H1 (cell line): ENCODE measurements around the gene RBM4B.

Source experiments
- CTCF ChIP-seq, 3 experiments: IDR thresholded peaks; 1 replicate in 2 of 3; 2 replicates in 1 of 3; pipeline versions ENCODE4 v1.5.1 to v1.6.1; 2011; ENCODE audit warnings: low read length in 3 of 3, mild to moderate bottlenecking in 3 of 3, inconsistent platforms in 2 of 3, low read depth in 1 of 3, moderate library complexity in 1 of 3; ENCODE audit not compliant: insufficient read depth in 1 of 3; ENCODE audit errors: control extremely low read depth in 1 of 3
- EZH2 ChIP-seq: fragments of 200-600 bp; sonication (generic); IDR thresholded peaks from 2 replicates; pipeline ENCODE4 v1.7.1; 2012; ENCODE audit warnings: low read depth, mild to moderate bottlenecking, moderate library complexity, low read length, inconsistent platforms; ENCODE audit not compliant: severe bottlenecking
- HDAC2 ChIP-seq, 2 experiments: fragments of 300-600 bp in 1 of 2; sonication (generic) in 1 of 2; IDR thresholded peaks; 2 replicates each; pipeline ENCODE4 v1.6.1; 2011 to 2012; ENCODE audit warnings: low read depth in 2 of 2, low read length in 2 of 2, mild to moderate bottlenecking in 2 of 2, moderate library complexity in 2 of 2, borderline replicate concordance in 1 of 2, inconsistent platforms in 1 of 2
- KDM1A ChIP-seq: fragments of 200-600, 300-600 bp; sonication (generic); IDR thresholded peaks from 2 replicates; pipeline ENCODE4 v1.7.1; 2016; ENCODE audit warnings: mild to moderate bottlenecking, low read length, borderline replicate concordance
- MAX ChIP-seq: IDR thresholded peaks from 2 replicates; pipeline ENCODE4 v1.6.1; 2012; ENCODE audit warnings: inconsistent platforms
- POLR2A ChIP-seq, 2 experiments: IDR thresholded peaks; 1 replicate in 1 of 2; 2 replicates in 1 of 2; pipeline ENCODE4 v1.6.1; 2011; ENCODE audit warnings: low read depth in 2 of 2, low read length in 2 of 2, mild to moderate bottlenecking in 2 of 2; ENCODE audit errors: control extremely low read depth in 1 of 2
- RXRA ChIP-seq: IDR thresholded peaks from 2 replicates; pipeline ENCODE4 v1.6.1; 2011; ENCODE audit warnings: low read depth, mild to moderate bottlenecking, low read length, moderate library complexity; ENCODE audit not compliant: insufficient read depth
- TAF1 ChIP-seq: IDR thresholded peaks from 2 replicates; pipeline ENCODE4 v1.6.1; 2011; ENCODE audit warnings: mild to moderate bottlenecking, low read depth, low read length
- YY1 ChIP-seq: IDR thresholded peaks from 2 replicates; pipeline ENCODE4 v1.6.1; 2011; ENCODE audit warnings: low read depth, mild to moderate bottlenecking, low read length

- TF ChIP-seq TAF1 (no peak), EZH2 (no peak), KDM1A (no peak), RXRA (no peak), CTCF (IDR thresholded peaks at IDR 0.05; ENCODE audit: control extremely low read depth in 1 of 3, insufficient read depth in 1 of 3, low read depth in 1 of 3, low read length in 3 of 3) (no peak), MAX (no peak), YY1 (no peak), HDAC2 (IDR thresholded peaks at IDR 0.05; ENCODE audit: borderline replicate concordance in 1 of 2, low read depth in 2 of 2, low read length in 2 of 2) (no peak), POLR2A (IDR thresholded peaks at IDR 0.05; ENCODE audit: control extremely low read depth in 1 of 2, low read depth in 2 of 2, low read length in 2 of 2) (no peak)
These were observed 622 bp downstream of the RBM4B start for GRCh38 chr11:66676931-66677598.
